ENCODE data around the gene KLF5. TPM values are rescaled to one million over a fixed set of nuclear protein-coding genes. Genes with fewer than 3 reads are reported as not detected.

The KLF5 gene
- total RNA-seq, 1 donor from 2014 or later: 1.1 TPM

DNA sequence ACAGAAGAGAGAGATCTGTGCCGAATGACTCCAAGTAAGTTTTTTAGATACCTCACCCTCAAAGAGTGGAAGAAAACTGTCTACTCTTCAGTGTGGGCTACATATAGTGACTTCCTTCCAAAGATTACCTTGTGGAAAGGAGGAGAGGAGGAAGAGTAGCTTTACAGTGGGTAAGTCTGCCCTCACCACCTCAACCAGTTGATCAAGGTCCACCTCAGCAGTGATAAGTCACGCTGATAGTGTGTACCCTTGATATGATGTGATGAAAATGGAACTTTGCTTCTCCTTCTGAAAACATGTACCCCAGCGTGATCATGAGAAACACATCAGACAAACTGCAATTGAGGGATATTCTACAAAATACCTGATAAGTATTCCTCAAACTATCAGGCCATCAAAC is 20.6 kb downstream of the KLF5 start:
- H3K27me3 ChIP-seq (ENCODE audit: low read depth): no peaks in the 10 kb centered on the region
- H3K36me3 ChIP-seq: no peaks in the 10 kb centered on the region
- no peak overlapping the region for H3K27ac ChIP-seq (replicated peaks)
- TF ChIP-seq, protein P1, sequence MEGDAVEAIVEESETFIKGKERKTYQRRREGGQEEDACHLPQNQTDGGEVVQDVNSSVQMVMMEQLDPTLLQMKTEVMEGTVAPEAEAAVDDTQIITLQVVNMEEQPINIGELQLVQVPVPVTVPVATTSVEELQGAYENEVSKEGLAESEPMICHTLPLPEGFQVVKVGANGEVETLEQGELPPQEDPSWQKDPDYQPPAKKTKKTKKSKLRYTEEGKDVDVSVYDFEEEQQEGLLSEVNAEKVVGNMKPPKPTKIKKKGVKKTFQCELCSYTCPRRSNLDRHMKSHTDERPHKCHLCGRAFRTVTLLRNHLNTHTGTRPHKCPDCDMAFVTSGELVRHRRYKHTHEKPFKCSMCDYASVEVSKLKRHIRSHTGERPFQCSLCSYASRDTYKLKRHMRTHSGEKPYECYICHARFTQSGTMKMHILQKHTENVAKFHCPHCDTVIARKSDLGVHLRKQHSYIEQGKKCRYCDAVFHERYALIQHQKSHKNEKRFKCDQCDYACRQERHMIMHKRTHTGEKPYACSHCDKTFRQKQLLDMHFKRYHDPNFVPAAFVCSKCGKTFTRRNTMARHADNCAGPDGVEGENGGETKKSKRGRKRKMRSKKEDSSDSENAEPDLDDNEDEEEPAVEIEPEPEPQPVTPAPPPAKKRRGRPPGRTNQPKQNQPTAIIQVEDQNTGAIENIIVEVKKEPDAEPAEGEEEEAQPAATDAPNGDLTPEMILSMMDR (IDR thresholded peaks at IDR 0.05; ENCODE audit: borderline replicate concordance): no peak
- H3K4me1 ChIP-seq: no peaks in the 10 kb centered on the region
- DNase-seq: no peak
- H3K9me3 ChIP-seq (replicated peaks): no peaks in the 10 kb centered on the region
- no peak overlapping the region for H3K4me3 ChIP-seq
- intact Hi-C loops (cut with micrococcal nuclease): no loop called here

DNA sequence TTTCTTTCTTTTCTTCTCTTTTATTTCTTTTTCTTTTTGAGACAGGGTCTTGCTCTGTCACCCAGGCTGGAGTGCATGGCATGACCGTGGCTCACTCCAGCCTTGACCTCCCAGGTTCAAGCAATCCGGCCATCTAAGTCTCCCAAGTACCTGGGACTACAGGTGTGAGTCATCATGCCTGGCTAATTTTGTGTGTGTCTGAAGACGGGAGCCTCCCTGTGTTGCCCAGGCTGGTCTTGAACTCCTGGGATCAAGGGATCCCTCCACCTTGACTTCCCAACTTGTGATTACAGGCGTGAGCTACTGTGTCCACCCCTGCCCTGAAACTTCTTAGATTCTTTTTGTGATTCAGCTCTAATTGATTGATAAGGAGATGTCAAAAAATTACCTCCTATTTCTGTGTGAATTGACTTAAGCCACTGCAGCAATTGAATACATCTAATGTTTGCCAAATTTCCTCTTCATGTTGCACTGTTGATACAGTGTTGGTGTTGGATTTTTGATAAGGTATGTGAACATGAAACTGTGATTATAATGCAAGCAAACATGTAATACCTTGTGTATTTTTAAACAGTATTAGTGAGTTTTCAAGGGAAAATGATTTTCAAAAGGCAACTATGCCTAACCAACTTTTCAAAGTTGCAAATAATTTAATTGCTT is 22.6 kb downstream of the KLF5 start:
- H3K9me3 ChIP-seq (replicated peaks): no peaks in the 10 kb centered on the region
- DNase-seq: no peak
- intact Hi-C loops (cut with micrococcal nuclease): no loop called here
- H3K4me1 ChIP-seq: no peaks in the 10 kb centered on the region
- H3K27me3 ChIP-seq (ENCODE audit: low read depth): no peaks in the 10 kb centered on the region
- no peaks in the 10 kb centered on the region for H3K36me3 ChIP-seq
- TF ChIP-seq, protein P1 (IDR thresholded peaks at IDR 0.05; ENCODE audit: borderline replicate concordance): no peak
- H3K27ac ChIP-seq (replicated peaks): no peak overlapping the region
- H3K4me3 ChIP-seq: no peak overlapping the region

DNA sequence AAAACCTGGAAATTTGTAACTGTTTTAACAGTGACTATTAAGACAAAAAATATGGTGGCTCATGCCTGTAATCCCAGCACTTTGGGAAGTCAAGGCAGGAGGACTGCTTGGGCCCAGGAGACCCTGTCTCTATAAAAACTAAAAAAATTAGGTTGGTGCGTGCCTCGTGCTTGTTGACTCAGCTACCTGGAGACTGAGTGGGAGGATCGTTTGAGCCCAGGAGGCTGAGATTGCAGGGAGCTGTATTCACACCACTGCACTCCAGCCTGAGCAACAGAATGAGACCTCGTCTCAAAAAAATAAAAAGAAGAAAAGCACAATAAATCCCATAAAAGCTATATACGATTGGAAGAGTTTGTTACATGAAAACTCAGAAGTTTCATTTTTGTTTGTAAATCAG is 23.7 kb downstream of the KLF5 start:
- Histone ChIP-seq H3K4me3 (no peak overlapping the region), H3K4me1 (no peaks in the 10 kb centered on the region), H3K27me3 (ENCODE audit: low read depth) (no peaks in the 10 kb centered on the region), H3K27ac (replicated peaks) (no peak overlapping the region), H3K9me3 (replicated peaks) (peaks cover under 1% of the 10 kb centered on the region), H3K36me3 (no peaks in the 10 kb centered on the region)
- intact Hi-C loops (cut with micrococcal nuclease): no loop called here
- TF ChIP-seq, protein P1 (IDR thresholded peaks at IDR 0.05; ENCODE audit: borderline replicate concordance): no peak
- no peak for DNase-seq

DNA sequence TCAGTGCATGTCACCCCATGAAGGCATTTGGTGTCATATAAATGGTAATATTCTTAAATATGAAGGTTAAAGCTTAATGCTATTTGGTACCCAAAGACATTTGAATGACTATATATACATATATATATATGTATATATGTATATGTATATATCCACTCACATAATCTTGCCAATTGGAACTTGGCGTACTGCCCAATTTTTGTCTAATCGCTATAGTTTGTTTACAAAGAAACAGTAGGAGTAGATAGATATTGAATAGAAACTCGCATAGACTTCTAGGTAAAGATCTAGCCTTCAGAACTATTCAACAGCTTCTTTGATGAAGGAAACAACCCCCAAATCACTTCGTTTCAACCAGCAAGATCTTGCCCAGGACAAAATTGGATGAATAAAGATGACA is 24.1 kb downstream of the KLF5 start:
- H3K4me3 ChIP-seq: no peak overlapping the region
- TF ChIP-seq, protein P1 (IDR thresholded peaks at IDR 0.05; ENCODE audit: borderline replicate concordance): no peak
- intact Hi-C loops (cut with micrococcal nuclease): no loop called here
- H3K36me3 ChIP-seq: no peaks in the 10 kb centered on the region
- H3K27me3 ChIP-seq (ENCODE audit: low read depth): no peaks in the 10 kb centered on the region
- no peaks in the 10 kb centered on the region for H3K4me1 ChIP-seq
- no peak overlapping the region for H3K27ac ChIP-seq (replicated peaks)
- DNase-seq: no peak
- peaks cover 5% of the 10 kb centered on the region for H3K9me3 ChIP-seq (replicated peaks)

DNA sequence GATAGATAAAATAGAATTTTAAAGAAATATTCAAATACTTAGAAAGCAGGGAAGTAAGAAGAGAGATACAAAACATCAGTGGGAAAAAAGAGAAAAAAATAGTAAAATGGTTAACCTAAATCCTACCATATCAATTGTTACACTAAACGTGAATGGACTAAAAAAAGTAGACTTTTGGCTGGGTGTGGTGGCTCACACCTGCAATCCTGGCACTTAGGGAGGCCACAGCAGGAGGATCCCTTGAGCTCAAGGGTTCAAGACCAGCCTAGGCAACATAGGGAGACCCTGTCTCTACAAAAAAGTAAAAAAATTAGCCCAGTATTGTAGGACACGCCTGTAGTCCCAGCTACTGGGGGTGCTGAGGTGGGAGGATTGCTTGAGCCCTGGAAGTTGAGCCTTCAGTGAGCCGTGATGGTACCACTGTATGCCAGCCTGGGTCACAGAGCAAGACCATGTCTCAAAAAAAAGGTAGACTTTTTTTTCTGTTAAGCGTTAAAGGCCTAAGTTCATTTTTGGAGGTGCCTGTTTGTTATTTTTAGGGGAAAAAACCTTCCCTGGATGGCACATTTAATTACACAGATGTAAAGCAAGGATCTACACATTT is 29.6 kb downstream of the KLF5 start:
- H3K4me1 ChIP-seq: no peaks in the 10 kb centered on the region
- peaks cover 18% of the 10 kb centered on the region for H3K9me3 ChIP-seq (replicated peaks)
- no peak for DNase-seq
- H3K36me3 ChIP-seq: no peaks in the 10 kb centered on the region
- TF ChIP-seq, protein P1 (IDR thresholded peaks at IDR 0.05; ENCODE audit: borderline replicate concordance): no peak
- H3K4me3 ChIP-seq: no peak overlapping the region
- H3K27ac ChIP-seq (replicated peaks): no peak overlapping the region
- no peaks in the 10 kb centered on the region for H3K27me3 ChIP-seq (ENCODE audit: low read depth)
- intact Hi-C loops (cut with micrococcal nuclease): no loop called here
